GM12892 (cell line): Measurements from ENCODE around the gene BASP1.
A peak's percentile ranks its signal among the peaks of the same experiment; 100 is the strongest.

ENCODE experiments used
- DNase-seq: peaks from one replicate; pipeline ENCODE4 v3.0.0; 2011; ENCODE audit not compliant: insufficient read length
- FAIRE-seq: peaks from 2 replicates; lab custom pipeline; 2011; peaks lifted over from hg19 to GRCh38; lab: Jason Lieb, UNC
- POLR2A ChIP-seq: IDR thresholded peaks from 2 replicates; pipeline ENCODE4 v1.6.1; 2011; ENCODE audit warnings: low read depth, low read length, control low read depth
- POLR2AphosphoS5 ChIP-seq: IDR thresholded peaks from 2 replicates; pipeline ENCODE4 v1.6.1; 2011; ENCODE audit warnings: low read depth, low read length, control low read depth
- TAF1 ChIP-seq: IDR thresholded peaks from 2 replicates; pipeline ENCODE4 v1.6.1; 2011; ENCODE audit warnings: low read depth, mild to moderate bottlenecking, control low read depth, low read length, borderline replicate concordance

The BASP1 gene

GRCh38 chr5:17216974-17217492 lies 398 bp upstream of the BASP1 start:
- FAIRE-seq (no peak), DNase-seq (no peak)
- TF ChIP-seq POLR2AphosphoS5 (no peak), POLR2A (no peak), TAF1 (no peak)

- TF ChIP-seq POLR2AphosphoS5 = no peak
- TF ChIP-seq TAF1 = no peak
- no peak; the same call in 1 of the 2 replicates for TF ChIP-seq POLR2A
- no peak for DNase-seq
- FAIRE-seq = no peak
Measured at GRCh38 chr5:17218353-17219005, 1.0 kb downstream of the BASP1 start.

DNA sequence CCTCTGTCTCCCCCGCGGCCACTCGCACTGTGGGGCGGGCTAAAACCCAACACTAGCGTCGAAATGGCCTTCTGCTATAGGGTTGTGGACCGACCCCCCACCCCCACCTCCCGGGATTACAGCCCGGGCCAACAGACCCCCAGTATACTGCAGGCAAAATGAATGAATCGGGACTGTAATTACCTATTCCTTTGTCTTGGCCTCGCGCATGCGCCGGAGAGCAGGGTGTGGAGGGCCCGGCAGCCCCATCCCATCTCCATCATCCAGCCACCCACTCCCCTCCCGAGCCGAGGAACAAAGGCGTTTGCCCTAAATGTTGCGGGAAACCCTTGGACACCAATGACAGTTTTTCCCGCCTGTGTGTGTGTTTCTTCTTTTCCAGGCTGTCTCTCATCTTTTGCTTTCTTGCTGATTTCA lies 1.6 kb downstream of the BASP1 start:
- DNase-seq (no peak), FAIRE-seq (peak; percentile 53)
- TF ChIP-seq POLR2A (peak; percentile 36; the same call in 1 of the 2 replicates), TAF1 (no peak), POLR2AphosphoS5 (peak; percentile 42; the same call in 1 of the 2 replicates)

DNA sequence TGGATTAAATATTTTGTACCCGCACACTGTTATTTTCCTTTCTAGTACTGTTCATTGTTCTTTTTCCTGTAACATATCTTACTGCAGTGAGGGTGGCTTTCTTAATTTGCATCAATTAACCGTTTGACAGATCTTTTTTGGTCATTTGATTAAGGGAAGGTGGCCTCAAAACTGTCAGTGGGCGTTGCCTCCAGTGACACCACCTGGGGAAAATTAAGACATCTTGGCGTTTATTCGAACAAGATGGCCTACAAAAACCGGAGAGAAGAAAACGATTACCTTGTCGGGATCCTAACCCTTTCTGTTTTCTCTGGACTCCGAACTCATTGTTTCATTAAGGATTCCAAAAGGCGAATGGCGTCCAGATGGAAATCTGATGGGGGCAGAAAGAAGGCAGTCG lies 2.0 kb downstream of the BASP1 start:
- DNase-seq (no peak), FAIRE-seq (no peak)
- TF ChIP-seq POLR2A (no peak), POLR2AphosphoS5 (no peak)

- TF ChIP-seq TAF1 = no peak
- TF ChIP-seq POLR2AphosphoS5 = no peak
- TF ChIP-seq POLR2A = no peak
- DNase-seq = no peak
- FAIRE-seq = no peak
Measured at GRCh38 chr5:17219992-17220391, 2.6 kb downstream of the BASP1 start.

GRCh38 chr5:17220469-17220868 lies 3.0 kb downstream of the BASP1 start:
- DNase-seq (no peak), FAIRE-seq (no peak)

GRCh38 chr5:17221843-17222636 lies 4.6 kb downstream of the BASP1 start:
- FAIRE-seq (no peak), DNase-seq (no peak)
- TF ChIP-seq POLR2A (no peak), POLR2AphosphoS5 (no peak), TAF1 (no peak)

More at GRCh38 chr5:17220469-17220868, 3.0 kb downstream of the BASP1 start:
- TF ChIP-seq TAF1 = no peak
- no peak for TF ChIP-seq POLR2AphosphoS5
- no peak for TF ChIP-seq POLR2A

DNA sequence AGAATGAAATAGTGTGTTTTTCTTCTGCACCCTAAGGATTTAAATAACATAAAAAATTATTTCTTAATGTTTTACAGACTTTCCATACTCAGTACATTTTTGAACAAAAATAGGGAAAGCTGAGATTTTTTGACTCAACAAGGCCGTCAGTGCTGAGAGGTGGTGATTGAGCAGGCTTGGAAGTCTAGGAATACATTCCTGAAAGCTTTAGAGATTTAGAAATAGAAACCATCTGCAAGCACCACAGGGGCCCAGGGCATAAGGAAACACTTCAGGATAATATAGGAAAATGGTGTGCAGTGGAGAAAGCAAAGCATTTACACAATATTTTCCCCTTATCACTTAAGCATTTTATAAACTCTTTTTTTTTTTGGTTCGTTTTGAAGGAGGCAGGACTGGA lies 5.2 kb downstream of the BASP1 start:
- FAIRE-seq (no peak), DNase-seq (no peak)
- TF ChIP-seq POLR2AphosphoS5 = no peak
- TF ChIP-seq TAF1 = no peak
- TF ChIP-seq POLR2A = no peak

DNA sequence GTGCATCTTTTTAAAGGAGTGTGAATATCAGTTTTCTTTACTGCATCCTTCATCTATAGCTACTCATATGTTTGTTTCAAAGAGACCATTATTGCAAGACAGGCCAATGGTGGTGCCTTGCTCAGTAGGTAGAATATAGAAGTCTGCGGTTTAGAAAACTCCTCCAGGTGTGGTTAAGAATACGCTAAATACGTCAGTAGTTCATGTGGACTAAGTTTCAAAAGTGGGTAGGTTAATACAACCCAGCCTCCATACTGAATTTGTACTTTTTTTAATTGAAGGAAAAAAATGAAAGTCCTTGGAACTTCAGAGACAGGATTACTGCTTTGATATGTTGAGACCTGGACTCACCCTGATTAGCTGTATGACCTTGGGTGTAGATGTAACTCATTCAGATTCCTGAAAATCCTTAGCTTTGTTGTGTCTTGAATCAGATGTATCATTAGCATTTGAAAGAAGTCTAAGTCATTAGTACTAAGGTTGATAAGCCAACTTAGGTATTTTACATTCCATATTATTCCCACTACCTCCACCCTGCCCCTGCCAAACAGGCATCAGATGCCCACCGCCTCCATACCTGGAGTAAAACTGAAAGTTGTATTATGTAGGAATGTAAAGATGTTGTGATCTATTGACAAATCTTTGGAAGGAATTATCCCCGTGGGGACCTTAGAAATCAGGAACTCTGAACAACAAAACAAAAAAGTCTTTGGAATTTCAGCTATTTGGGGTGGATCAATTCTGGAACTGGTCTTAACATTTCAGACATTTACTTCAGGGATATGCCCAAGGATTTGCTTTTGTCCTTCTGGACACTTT lies 6.1 kb downstream of the BASP1 start:
- TF ChIP-seq POLR2AphosphoS5 (no peak; the same call in 1 of the 2 replicates), POLR2A (no peak)
- DNase-seq (no peak), FAIRE-seq (peak; percentile 36)

GRCh38 chr5:17224858-17225511 lies 7.6 kb downstream of the BASP1 start:
- TF ChIP-seq POLR2A (peak; percentile 29; the same call in 1 of the 2 replicates), TAF1 (no peak)
- peak; percentile 70 for FAIRE-seq
- no peak for DNase-seq

- FAIRE-seq (no peak), DNase-seq (no peak)
- TF ChIP-seq TAF1 (no peak), POLR2A (peak; percentile 27; the same call in 1 of the 2 replicates)
Measured at GRCh38 chr5:17225520-17225919, 8.1 kb downstream of the BASP1 start.
